Lower leg skin (tissue), 3 donors: Measurements from ENCODE around the gene REXO4.

Experiments used
- CTCF ChIP-seq, 3 donors: fragments of 450-650 bp; IDR thresholded peaks; one replicate each; pipeline ENCODE4 v1.5.1; 2016; ENCODE audit warnings: antibody characterized with exemption in 3 of 3, mild to moderate bottlenecking in 3 of 3, moderate library complexity in 2 of 3
- POLR2A ChIP-seq, 2 donors: fragments of 450-650 bp; IDR thresholded peaks; one replicate each; pipeline ENCODE4 v1.6.1; 2016 to 2017; ENCODE audit warnings: antibody characterized with exemption in 2 of 2, mild to moderate bottlenecking in 1 of 2, moderate library complexity in 1 of 2

GRCh38 chr9:133389562-133389961 is 28.2 kb downstream of the REXO4 start:
- no peak for TF ChIP-seq POLR2A (IDR thresholded peaks at IDR 0.05)
- no peak for TF ChIP-seq CTCF (IDR thresholded peaks at IDR 0.05)
